ENCODE results near the gene RNF157. TPM values are rescaled to one million over a fixed set of nuclear protein-coding genes. Genes with fewer than 3 reads are reported as not detected.

Gene RNF157
- polyA plus RNA-seq, 2 of the 4 experiments (the other 2 are of a cell fraction): 7.2 to 8.5 TPM

- WGBS (ENCODE audit: missing lambda C conversion rate): 91% methylated on average over 11 of the region's 11 CpGs
- FAIRE-seq: no peak
- no peak for ATAC-seq
- POLR2A ChIA-PET: no interaction called here
- no peak overlapping the region for H3K4me3 ChIP-seq
- no peaks in the 10 kb centered on the region for H3K9me3 ChIP-seq
- peak overlapping the region in 1 of 2 experiments; percentile 66; a peak in 2 of 6 replicates for H3K27ac ChIP-seq
- CTCF ChIA-PET: interaction anchor here (0.9 to 19.6 kb wide), 8 partner anchors 9 to 156 kb away, joined by 3 to 755 read pairs (median 6); partner anchors contain the start of gene EXOC7
- peaks cover 10% of the 10 kb centered on the region for H3K4me1 ChIP-seq
- TF ChIP-seq MAZ (IDR thresholded peaks at IDR 0.05; ENCODE audit: borderline replicate concordance, low read depth, low read length) (no peak), FOXS1 (CRISPR knock-in tag; IDR thresholded peaks at IDR 0.05) (no peak), POLR2A (IDR thresholded peaks at IDR 0.05; ENCODE audit: low read length) (no peak), HEYL (CRISPR knock-in tag; IDR thresholded peaks at IDR 0.05) (no peak), HDAC2 (IDR thresholded peaks at IDR 0.05) (no peak), SMC3 (IDR thresholded peaks at IDR 0.05) (no peak), CEBPB (IDR thresholded peaks at IDR 0.05) (no peak), NPAS2 (CRISPR knock-in tag; IDR thresholded peaks at IDR 0.05; ENCODE audit: borderline replicate concordance) (no peak)
- H3K4me2 ChIP-seq: no peak overlapping the region
- DNase-seq (ENCODE audit: low read depth in 1 of 2, low spot score in 1 of 2): no peak
These were observed 35.8 kb upstream of the RNF157 start for GRCh38 chr17:76276069-76276431.

GRCh38 chr17:76275382-76276068, 35.2 kb upstream of the RNF157 start:
- no peaks in the 10 kb centered on the region for H3K9me3 ChIP-seq
- ChIA-PET POLR2A (interaction anchor here (0.8 kb wide), 1 partner anchor 11 kb away, joined by 3 read pairs; no protein-coding TSS in a partner anchor), CTCF (interaction anchor here (0.5 to 19.6 kb wide), 13 partner anchors 9 to 370 kb away, joined by 3 to 755 read pairs (median 4); partner anchors contain the start of gene EXOC7)
- H3K27ac ChIP-seq: no peak overlapping the region
- no peak overlapping the region for H3K4me3 ChIP-seq
- peaks cover 10% of the 10 kb centered on the region for H3K4me1 ChIP-seq
- no peak for DNase-seq (ENCODE audit: low read depth in 1 of 2, low spot score in 1 of 2)
- TF ChIP-seq RAD21 (conservative IDR thresholded peaks at IDR 0.05 in 1 of 2, IDR thresholded peaks at IDR 0.05 in 1 of 2) (no peak), CBX8 (IDR thresholded peaks at IDR 0.05) (no peak), ESRRA (IDR thresholded peaks at IDR 0.05; ENCODE audit: borderline replicate concordance, low read length) (no peak), NFE2L2 (conservative IDR thresholded peaks at IDR 0.05; ENCODE audit: low read length) (no peak), HDAC2 (IDR thresholded peaks at IDR 0.05) (no peak), GATA3 (IDR thresholded peaks at IDR 0.05; ENCODE audit: borderline replicate concordance) (no peak), BCL3 (IDR thresholded peaks at IDR 0.05) (no peak), KDM5A (IDR thresholded peaks at IDR 0.05) (no peak), ZNF302 (CRISPR knock-in tag; IDR thresholded peaks at IDR 0.05) (no peak)
- TF ChIP-seq, protein P1, sequence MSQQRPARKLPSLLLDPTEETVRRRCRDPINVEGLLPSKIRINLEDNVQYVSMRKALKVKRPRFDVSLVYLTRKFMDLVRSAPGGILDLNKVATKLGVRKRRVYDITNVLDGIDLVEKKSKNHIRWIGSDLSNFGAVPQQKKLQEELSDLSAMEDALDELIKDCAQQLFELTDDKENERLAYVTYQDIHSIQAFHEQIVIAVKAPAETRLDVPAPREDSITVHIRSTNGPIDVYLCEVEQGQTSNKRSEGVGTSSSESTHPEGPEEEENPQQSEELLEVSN (IDR thresholded peaks at IDR 0.05; ENCODE audit: borderline replicate concordance, low read depth): no peak
- TF ChIP-seq, protein P2, sequence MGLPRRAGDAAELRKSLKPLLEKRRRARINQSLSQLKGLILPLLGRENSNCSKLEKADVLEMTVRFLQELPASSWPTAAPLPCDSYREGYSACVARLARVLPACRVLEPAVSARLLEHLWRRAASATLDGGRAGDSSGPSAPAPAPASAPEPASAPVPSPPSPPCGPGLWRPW (IDR thresholded peaks at IDR 0.05): no peak
- 91% methylated on average over 19 of the region's 22 CpGs for WGBS (ENCODE audit: missing lambda C conversion rate)
- H3K4me2 ChIP-seq: no peak overlapping the region
- no peak for FAIRE-seq
- no peak for ATAC-seq

DNA sequence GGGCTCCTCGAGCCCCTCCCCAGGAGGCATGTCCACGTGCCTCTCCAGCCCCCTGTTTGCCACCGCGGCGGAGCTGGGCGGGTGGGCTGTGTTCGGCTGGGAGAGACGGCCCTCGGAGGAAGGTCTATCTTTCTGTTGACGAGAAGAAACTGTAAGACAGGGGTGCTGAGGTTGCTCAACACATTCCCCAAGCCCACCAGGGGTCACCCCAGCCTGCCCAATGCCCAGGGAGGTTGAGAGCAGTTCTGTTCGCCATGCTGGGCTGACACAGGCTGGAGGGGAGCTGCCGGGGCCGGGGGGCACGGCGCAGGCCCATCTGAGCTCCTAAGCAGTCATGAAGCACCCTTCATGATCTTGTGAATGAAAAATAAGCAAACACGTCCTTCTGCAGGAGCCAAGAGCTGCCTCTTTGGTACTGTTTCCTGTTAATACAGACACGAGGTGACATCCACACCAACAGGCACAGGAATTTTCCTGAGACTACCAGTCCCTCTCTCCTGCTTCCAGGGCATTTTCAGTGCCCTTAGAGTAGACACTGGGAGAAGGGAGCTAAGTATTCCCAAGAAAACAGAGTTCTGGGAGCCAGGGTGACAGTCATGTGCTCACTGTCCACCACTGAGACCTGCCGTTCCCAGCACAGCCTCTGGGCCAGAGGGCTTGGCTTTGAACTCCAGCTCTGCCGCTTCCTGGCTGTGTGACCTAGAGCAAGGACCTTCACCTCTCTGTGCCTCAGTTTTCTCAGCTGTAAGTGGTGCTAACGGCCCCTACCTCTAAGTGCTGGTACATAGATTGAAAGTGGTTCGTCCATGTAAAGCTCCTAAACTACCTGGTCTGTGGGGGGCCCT, 34.0 kb upstream of the RNF157 start:
- ATAC-seq (peak in 1 of 2 experiments; percentile 8; a peak in 1 of 6 replicates), DNase-seq (ENCODE audit: low read depth in 1 of 2, low spot score in 1 of 2) (no peak), FAIRE-seq (no peak)
- no peak overlapping the region for H3K27ac ChIP-seq
- peak; percentile 74 for TF ChIP-seq ZFP36 (IDR thresholded peaks at IDR 0.05; ENCODE audit: borderline replicate concordance, partially characterized antibody)
- no peak for TF ChIP-seq FOXS1 (CRISPR knock-in tag; IDR thresholded peaks at IDR 0.05)
- H3K9me3 ChIP-seq: no peaks in the 10 kb centered on the region
- CTCF ChIA-PET: interaction anchor here (0.7 to 19.6 kb wide), 20 partner anchors 8 to 369 kb away, joined by 3 to 755 read pairs (median 3); partner anchors contain the start of gene EXOC7
- H3K4me2 ChIP-seq: no peak overlapping the region
- H3K4me3 ChIP-seq: no peak overlapping the region
- WGBS (ENCODE audit: missing lambda C conversion rate): 75% methylated on average over 21 of the region's 21 CpGs
- POLR2A ChIA-PET: interaction anchor here (1.2 kb wide), 1 partner anchor 10 kb away, joined by 6 read pairs; no protein-coding TSS in a partner anchor
- H3K4me1 ChIP-seq: peaks cover 10% of the 10 kb centered on the region
